ENCODE data around the gene NR4A2. TPM values are rescaled to one million over a fixed set of nuclear protein-coding genes. Genes with fewer than 3 reads are reported as not detected.

NR4A2 gene
- total RNA-seq, 1 experiment from 2014 or later, result 17.9 TPM

DNA sequence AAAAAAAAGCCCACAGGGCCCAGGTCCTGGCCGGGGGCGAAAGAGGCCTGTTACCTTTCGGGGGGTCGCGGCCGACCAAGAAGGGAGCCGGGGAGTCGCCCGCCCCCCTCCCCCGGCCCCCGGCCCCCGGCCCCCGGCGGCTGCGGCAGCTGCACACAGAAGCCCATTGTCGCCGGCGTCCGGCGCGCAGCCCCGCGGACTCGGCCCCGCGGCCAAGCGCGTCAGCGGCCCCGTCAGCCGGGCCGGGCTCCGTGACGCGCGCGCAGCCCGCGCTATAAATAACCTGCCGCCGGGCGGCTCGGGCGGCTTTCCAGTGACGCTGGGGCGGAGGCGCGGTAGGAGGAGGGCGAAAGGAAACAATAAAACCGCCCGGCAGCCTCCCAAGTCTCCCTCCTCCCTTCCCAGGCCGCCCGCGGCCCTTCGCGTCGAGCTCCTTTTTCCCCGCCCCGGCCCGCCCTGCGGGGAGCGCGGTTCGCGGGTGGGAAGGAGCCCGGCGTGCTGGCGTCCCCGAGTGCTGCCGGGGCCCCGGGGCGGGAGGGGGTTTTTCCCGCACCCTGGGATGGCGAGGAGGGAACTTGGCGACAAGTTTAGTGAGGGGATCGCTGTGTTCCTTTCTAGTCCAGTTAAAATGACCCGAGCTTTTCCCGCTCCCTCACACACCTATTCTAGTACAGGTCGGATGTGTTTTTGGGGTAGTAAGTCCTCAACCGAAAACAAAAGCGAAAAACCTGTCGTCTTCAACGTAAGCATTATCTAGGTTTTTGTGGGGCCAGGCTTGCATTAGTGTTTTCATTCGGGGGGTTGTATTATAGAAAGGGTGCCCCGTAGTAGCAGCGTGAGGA, 10.0 kb upstream of the NR4A2 start:
- Histone ChIP-seq H3K36me3 (ENCODE audit: control insufficient read depth in 1 of 2, insufficient read depth in 2 of 2, low read length in 2 of 2) (no peaks in the 10 kb centered on the region), H3K4me1 (ENCODE audit: control insufficient read depth in 1 of 2, insufficient read depth in 2 of 2, low read length in 2 of 2) (peaks cover 60 to 86% of the 10 kb centered on the region in 2 experiments), H3K27me3 (ENCODE audit: insufficient read depth, low read length) (no peaks in the 10 kb centered on the region), H3K27ac (ENCODE audit: low read depth, low read length) (peak overlapping the region; percentile 99), H3K9me2 (ENCODE audit: insufficient read depth) (no peaks in the 10 kb centered on the region), H3K4me3 (replicated peaks in 1 of 2; ENCODE audit: low read depth in 1 of 2, low read length in 2 of 2) (peak overlapping the region; percentile 71 to 77), H3K79me2 (ENCODE audit: insufficient read depth, low read length) (peaks cover 17% of the 10 kb centered on the region), H3K9ac (ENCODE audit: low read length) (peak overlapping the region; percentile 91), H4K20me1 (ENCODE audit: insufficient read depth) (no peaks in the 10 kb centered on the region), H3K9me3 (ENCODE audit: control insufficient read depth in 1 of 2, insufficient read depth in 1 of 2, low read depth in 1 of 2, low read length in 2 of 2) (no peaks in the 10 kb centered on the region), H3K4me2 (ENCODE audit: low read length) (peak overlapping the region; percentile 85), H2AFZ (ENCODE audit: low read depth, low read length, poor library complexity, severe bottlenecking) (no peak overlapping the region)
- RAD21 ChIA-PET (ENCODE audit: low non-redundant PET in 1 of 2, low total read pairs in 2 of 2, uncharacterized antibody in 2 of 2, unreplicated experiment in 2 of 2), result interaction anchor here (1.3 to 1.4 kb wide), 2 partner anchors 9 to 58 kb away, joined by 3 to 5 read pairs; no protein-coding TSS in a partner anchor
- no TSS peak for BruUV-seq (replicated peaks)
- CTCF ChIA-PET, result interaction anchor here (1.9 kb wide), 1 partner anchor 247 kb away, joined by 7 read pairs; no protein-coding TSS in a partner anchor
- TF ChIP-seq POLR2AphosphoS5 (IDR thresholded peaks at IDR 0.05; ENCODE audit: low read depth, low read length) (peak; percentile 85), ZFX (IDR thresholded peaks at IDR 0.05) (peak; percentile 59), TCF7L2 (IDR thresholded peaks at IDR 0.05; ENCODE audit: borderline replicate concordance, extremely low read depth, insufficient read depth, insufficient read length) (peak; percentile 71), EZH2 (IDR thresholded peaks at IDR 0.05) (no peak), ELF1 (IDR thresholded peaks at IDR 0.05; ENCODE audit: borderline replicate concordance, low read depth) (no peak)
- ATAC-seq (peak; percentile 64), DNase-seq (ENCODE audit: low read depth, low spot score) (peak; percentile 84)
- POLR2A ChIA-PET, result interaction anchor here (0.7 to 2.3 kb wide), 9 partner anchors 8 to 243 kb away, joined by 3 to 15 read pairs (median 3); partner anchors contain the start of gene NR4A2
- intact Hi-C loops (cut with micrococcal nuclease), result no loop called here
